ENCODE data around the gene VDAC2.

The VDAC2 gene

DNA sequence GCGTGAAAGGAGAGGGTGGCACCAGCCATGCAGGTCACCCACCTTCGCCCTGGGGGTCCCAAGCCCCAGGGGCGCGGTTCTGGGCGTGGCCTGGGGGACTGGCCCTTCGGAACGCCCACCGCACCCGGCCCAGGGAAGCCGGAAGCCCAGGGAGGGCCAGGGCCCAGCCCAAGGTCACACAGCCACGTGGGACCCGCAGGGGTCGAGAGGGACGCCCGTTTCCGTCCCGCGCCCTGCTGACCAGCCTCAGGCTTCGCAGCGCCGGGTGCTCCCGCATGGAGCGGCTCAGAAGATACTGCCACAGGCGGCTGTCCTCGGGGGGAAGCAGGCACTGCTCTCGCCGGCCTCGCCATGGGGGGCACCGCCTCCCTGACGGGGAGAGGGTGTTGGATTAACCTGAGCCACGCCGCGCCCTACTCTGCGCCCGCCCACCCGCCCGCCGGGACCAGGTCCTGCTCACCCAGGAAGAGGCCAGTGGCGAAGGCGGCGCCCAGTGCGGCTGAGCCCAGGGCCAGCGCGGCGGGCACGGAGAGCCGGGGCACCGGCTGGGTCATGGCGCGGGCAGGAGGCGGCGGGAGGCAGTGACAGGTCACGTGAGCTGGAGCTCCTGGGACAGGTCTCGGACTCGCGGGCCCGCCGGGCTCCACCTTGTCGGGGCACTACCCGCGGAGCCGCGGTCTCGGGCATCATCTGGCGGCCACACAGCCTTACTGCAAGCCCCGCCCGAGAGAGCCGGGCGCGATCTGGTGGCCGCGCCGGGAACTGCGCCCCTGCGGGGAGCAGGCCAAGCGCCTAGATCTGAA is 25.0 kb downstream of the VDAC2 start, which contains the start of gene COMTD1 (continued):
- TF ChIP-seq, protein P1, sequence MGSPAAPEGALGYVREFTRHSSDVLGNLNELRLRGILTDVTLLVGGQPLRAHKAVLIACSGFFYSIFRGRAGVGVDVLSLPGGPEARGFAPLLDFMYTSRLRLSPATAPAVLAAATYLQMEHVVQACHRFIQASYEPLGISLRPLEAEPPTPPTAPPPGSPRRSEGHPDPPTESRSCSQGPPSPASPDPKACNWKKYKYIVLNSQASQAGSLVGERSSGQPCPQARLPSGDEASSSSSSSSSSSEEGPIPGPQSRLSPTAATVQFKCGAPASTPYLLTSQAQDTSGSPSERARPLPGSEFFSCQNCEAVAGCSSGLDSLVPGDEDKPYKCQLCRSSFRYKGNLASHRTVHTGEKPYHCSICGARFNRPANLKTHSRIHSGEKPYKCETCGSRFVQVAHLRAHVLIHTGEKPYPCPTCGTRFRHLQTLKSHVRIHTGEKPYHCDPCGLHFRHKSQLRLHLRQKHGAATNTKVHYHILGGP (tag by site-specific recombination; IDR thresholded peaks at IDR 0.05) = no peak
- peak; percentile 64 for TF ChIP-seq ZNF610 (tag by site-specific recombination; IDR thresholded peaks at IDR 0.05; ENCODE audit: borderline replicate concordance)
- TF ChIP-seq KLF10 (tag by site-specific recombination; IDR thresholded peaks at IDR 0.05) = peak; percentile 65; the same call in 1 of the 2 replicates
- no peak for TF ChIP-seq GLI4 (tag by site-specific recombination; IDR thresholded peaks at IDR 0.05)
- no peak for TF ChIP-seq ZNF571 (tag by site-specific recombination; IDR thresholded peaks at IDR 0.05)
- TF ChIP-seq, protein P2, sequence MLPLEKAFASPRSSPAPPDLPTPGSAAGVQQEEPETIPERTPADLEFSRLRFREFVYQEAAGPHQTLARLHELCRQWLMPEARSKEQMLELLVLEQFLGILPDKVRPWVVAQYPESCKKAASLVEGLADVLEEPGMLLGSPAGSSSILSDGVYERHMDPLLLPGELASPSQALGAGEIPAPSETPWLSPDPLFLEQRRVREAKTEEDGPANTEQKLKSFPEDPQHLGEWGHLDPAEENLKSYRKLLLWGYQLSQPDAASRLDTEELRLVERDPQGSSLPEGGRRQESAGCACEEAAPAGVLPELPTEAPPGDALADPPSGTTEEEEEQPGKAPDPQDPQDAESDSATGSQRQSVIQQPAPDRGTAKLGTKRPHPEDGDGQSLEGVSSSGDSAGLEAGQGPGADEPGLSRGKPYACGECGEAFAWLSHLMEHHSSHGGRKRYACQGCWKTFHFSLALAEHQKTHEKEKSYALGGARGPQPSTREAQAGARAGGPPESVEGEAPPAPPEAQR (tag by site-specific recombination; IDR thresholded peaks at IDR 0.05) = no peak
- no peak for TF ChIP-seq ZNF266 (tag by site-specific recombination; IDR thresholded peaks at IDR 0.05; ENCODE audit: low read depth)
- TF ChIP-seq ZNF148 (tag by site-specific recombination; IDR thresholded peaks at IDR 0.05; ENCODE audit: borderline replicate concordance) = no peak
- no peak for TF ChIP-seq ZNF10 (tag by site-specific recombination; IDR thresholded peaks at IDR 0.05)
- no peak for TF ChIP-seq ZNF530 (tag by site-specific recombination; IDR thresholded peaks at IDR 0.05; ENCODE audit: low read depth)
- TF ChIP-seq, protein P3, sequence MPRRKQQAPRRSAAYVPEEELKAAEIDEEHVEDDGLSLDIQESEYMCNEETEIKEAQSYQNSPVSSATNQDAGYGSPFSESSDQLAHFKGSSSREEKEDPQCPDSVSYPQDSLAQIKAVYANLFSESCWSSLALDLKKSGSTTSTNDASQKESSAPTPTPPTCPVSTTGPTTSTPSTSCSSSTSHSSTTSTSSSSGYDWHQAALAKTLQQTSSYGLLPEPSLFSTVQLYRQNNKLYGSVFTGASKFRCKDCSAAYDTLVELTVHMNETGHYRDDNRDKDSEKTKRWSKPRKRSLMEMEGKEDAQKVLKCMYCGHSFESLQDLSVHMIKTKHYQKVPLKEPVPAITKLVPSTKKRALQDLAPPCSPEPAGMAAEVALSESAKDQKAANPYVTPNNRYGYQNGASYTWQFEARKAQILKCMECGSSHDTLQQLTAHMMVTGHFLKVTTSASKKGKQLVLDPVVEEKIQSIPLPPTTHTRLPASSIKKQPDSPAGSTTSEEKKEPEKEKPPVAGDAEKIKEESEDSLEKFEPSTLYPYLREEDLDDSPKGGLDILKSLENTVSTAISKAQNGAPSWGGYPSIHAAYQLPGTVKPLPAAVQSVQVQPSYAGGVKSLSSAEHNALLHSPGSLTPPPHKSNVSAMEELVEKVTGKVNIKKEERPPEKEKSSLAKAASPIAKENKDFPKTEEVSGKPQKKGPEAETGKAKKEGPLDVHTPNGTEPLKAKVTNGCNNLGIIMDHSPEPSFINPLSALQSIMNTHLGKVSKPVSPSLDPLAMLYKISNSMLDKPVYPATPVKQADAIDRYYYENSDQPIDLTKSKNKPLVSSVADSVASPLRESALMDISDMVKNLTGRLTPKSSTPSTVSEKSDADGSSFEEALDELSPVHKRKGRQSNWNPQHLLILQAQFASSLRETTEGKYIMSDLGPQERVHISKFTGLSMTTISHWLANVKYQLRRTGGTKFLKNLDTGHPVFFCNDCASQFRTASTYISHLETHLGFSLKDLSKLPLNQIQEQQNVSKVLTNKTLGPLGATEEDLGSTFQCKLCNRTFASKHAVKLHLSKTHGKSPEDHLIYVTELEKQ (tag by site-specific recombination; IDR thresholded peaks at IDR 0.05; ENCODE audit: borderline replicate concordance) = peak; percentile 62
- TF ChIP-seq KLF7 (tag by site-specific recombination; IDR thresholded peaks at IDR 0.05; ENCODE audit: borderline replicate concordance) = peak; percentile 96
- peak; percentile 62 for TF ChIP-seq ZBTB44 (tag by site-specific recombination; IDR thresholded peaks at IDR 0.05)
- no peak for TF ChIP-seq ZNF777 (tag by site-specific recombination; IDR thresholded peaks at IDR 0.05; ENCODE audit: borderline replicate concordance)
- TF ChIP-seq REPIN1 (tag by site-specific recombination; IDR thresholded peaks at IDR 0.05; ENCODE audit: low read depth) = no peak
- TF ChIP-seq, protein P4, sequence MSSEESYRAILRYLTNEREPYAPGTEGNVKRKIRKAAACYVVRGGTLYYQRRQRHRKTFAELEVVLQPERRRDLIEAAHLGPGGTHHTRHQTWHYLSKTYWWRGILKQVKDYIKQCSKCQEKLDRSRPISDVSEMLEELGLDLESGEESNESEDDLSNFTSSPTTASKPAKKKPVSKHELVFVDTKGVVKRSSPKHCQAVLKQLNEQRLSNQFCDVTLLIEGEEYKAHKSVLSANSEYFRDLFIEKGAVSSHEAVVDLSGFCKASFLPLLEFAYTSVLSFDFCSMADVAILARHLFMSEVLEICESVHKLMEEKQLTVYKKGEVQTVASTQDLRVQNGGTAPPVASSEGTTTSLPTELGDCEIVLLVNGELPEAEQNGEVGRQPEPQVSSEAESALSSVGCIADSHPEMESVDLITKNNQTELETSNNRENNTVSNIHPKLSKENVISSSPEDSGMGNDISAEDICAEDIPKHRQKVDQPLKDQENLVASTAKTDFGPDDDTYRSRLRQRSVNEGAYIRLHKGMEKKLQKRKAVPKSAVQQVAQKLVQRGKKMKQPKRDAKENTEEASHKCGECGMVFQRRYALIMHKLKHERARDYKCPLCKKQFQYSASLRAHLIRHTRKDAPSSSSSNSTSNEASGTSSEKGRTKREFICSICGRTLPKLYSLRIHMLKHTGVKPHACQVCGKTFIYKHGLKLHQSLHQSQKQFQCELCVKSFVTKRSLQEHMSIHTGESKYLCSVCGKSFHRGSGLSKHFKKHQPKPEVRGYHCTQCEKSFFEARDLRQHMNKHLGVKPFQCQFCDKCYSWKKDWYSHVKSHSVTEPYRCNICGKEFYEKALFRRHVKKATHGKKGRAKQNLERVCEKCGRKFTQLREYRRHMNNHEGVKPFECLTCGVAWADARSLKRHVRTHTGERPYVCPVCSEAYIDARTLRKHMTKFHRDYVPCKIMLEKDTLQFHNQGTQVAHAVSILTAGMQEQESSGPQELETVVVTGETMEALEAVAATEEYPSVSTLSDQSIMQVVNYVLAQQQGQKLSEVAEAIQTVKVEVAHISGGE (tag by site-specific recombination; conservative IDR thresholded peaks at IDR 0.05; ENCODE audit: low read depth) = no peak; the same call in 1 of the 2 replicates
- peak; percentile 65 for TF ChIP-seq SP7 (tag by site-specific recombination; IDR thresholded peaks at IDR 0.05)
- TF ChIP-seq ZNF549 (tag by site-specific recombination; IDR thresholded peaks at IDR 0.05) = no peak
- TF ChIP-seq ZBTB21 (tag by site-specific recombination; IDR thresholded peaks at IDR 0.05) = peak; percentile 11; the same call in 1 of the 2 replicates
- peak; percentile 99 for TF ChIP-seq GLIS2 (tag by site-specific recombination; IDR thresholded peaks at IDR 0.05)
- TF ChIP-seq ZNF280C (tag by site-specific recombination; IDR thresholded peaks at IDR 0.05) = no peak
- peak; percentile 99 for TF ChIP-seq KLF8 (tag by site-specific recombination; IDR thresholded peaks at IDR 0.05)
